ENCODE results near the gene ZNF780B.
"Not testable (repeated sequence)": the region's sequence is repeated elsewhere in the genome, so short reads cannot be mapped to it uniquely, and the experiment has no call there.

The ZNF780B gene

DNA sequence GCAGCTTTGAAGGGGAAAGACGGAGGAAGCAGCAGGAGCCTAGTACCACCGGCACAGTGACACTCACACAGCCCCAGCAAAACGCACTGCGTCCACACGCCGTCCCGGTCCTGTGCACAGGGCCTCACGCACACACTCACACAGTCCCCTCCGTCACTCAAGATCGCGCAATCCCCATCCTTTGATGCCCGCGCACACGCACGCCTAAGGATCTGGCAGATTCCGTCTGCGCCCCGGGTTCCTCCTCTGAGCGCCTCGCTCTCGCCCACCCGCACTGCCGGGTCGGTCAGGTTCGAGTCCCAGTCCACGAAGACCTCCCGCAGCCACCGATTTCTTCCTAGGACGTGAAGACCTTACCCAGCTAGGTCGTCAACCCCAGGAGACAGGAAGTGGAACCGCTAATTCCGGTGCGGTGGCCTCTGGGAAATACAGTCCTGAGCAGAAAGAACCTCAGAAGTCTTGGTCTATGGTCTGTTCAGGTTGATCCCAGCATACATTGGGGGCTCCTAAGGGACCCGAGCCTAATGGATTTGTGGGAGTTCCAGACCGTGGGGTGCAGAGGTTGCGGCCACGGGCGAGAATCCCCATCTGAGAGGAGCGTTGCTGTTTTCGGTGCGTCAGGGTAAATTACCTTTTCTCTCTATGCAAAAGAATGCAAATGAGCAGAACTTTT, at the start of gene ZNF780B:
Gene ZNF780B (minus strand): TSS at position 400 of the 673 bp plus-strand sequence. CDS start 5,899 bp downstream, outside the sequence.
- DNase-seq (ENCODE audit: low read depth): peak; percentile 42

DNA sequence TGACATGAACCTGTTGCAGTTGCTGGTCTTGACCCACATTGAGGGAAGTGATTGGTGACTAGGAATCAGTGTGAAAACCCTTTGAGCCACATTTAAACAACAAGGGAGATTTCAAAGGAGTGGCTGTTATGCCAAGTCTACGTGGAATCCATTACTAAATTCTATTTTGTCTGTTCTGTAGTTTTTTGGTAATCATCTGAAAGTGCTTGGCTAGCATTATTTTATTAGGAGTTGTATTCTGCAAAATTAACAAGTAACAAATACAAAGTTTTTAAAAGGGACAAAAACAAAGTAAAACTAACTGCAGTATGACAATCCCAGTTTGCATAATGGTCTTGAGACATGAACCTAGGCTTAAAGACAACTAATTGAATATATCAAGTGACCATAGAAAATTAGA, 48.7 kb upstream of the ZNF780B start:
- DNase-seq (ENCODE audit: low read depth): no peak

DNA sequence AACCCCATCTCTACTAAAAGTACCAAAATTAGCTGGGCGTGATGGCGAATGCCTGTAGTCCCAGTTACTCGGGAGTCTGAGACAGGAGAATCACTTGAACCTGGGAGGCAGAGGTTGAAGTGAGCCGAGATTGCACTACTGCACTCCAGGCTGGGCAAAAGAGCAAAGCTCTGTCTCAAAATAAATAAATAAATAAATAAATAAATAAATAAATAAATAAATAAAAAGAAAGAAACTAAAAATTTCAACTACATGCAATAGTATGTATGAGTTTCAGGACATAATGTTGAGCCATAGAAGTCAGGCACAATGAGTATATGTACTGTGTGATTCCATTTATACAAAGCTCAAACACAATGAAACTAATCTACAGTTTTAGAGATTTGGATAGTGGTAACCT, 47.6 kb upstream of the ZNF780B start:
- DNase-seq (ENCODE audit: low read depth): no peak

DNA sequence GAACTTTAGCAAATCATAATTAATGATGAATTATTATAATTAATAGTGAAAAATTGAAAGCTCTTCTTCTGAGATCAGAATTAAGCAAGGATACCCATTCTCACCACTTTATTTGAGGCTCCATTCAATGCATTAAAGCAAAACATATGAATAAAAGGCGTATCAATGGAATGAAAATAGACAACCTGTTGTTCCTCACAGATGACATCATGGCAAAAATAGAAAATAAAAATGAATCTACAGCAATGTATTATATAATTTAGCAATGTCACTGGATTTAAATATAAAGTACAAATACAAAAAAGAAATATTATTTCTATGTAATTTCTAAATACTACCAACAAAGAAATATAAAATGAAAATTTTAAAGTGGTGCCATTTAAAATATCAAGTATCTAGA, 45.8 kb upstream of the ZNF780B start:
- DNase-seq (ENCODE audit: low read depth): no peak

DNA sequence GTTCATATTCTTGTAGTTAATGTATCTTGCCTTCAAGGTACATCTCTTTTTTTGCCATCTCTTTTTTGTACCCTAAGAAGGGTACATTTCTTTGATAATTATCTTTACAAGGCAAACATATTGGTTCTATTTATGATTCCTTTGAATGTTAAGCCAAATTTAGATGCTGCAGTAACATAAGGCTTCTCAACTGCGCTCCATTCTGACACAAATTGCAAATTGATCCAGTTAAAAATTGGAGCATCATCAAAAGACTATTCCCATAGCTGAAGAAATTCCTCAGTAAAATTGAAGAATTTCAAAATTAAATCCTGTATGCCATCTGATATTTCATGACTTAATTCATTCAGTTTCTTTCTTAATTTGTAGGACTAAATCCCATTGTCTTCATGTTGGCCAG, 37.4 kb upstream of the ZNF780B start:
- no peak for DNase-seq (ENCODE audit: low read depth)

DNA sequence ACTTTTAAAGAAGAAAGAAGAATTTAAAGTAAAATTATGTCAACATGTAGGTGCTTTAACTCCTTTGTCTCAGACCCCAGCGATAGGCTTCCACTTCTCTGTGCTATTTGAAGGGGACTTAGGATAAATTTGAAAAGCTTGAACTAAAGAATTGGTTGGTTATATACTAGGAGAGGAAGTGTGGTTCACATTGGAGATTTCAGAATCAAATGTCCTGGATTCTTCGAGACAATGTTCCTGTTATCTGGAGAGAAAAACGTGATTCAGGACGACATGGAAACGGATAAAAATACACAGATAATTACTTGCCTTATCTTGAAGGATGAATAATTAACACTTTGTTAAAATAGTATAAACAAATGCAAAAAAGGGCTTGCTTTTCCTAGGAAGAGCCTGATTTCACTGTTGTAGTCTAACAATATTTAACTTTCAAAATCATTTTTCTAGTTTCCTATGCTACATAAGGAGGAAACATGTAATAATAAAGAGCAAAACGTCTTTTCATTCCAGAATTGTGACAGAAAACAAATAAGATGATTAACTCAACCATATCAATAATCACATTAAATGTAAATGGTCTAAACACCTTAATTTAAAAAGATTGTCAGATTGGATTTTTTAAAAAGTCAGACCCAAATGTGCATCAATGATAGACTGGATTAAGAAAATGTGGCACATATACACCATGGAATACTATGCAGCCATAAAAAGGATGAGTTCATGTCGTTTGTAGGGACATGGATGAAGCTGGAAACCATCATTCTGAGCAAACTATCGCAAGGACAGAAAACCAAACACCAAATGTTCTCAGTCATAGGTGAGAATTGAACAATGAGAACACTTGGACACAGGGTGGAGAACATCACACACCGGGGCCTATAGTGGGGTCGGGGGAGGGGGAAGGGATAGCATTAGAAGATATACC, 35.4 kb upstream of the ZNF780B start:
- DNase-seq (ENCODE audit: low read depth): no peak

DNA sequence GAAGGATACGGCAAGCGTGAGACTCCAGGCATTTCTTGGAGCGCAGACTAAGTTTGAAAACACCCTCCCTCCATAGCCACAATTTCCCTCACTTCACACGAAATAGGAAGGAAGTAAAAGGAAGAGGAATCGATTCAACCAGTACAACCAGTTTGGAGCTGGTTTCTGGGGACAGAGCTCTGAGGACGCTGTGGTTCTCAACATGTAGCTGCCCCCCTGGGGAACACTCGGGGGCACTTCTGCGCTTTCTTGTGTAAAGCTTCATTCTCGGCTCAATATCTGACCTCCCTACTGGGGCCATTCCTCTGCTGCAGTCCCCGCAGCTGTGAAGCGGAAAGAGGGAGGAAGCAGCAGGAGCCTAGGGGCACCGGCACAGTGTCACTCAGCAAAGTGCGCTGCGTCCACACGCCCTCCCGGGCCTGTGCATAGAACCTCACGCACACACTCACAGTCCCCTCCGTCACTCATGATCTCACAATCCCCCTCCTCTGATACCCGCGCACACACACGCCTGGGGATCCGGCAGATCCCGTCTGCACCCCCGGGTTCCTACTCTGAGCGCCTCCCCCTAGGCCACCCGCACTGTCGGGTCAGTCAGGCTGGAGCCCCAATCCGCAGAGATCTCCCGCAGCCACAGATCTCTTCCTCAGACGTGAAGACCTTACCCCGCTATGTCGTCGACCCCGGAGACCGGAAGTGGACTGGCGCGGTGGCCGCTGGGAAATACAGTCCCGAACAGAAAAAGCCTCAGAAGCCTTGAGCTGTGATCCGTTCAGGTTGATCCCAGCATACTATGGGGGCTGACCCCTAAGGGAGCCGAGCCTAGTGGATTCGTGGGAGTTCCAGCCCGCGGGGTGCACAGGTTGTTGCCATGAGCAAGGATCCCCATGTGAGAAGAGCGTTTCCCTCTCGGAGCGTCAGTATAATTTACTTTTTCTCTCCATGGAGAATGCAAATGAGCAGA, 34.5 kb upstream of the ZNF780B start, which contains the start of gene ZNF780A:
Gene ZNF780A (minus strand): TSS at position 703 of the 964 bp plus-strand sequence. CDS start 6,190 bp downstream, outside the sequence.
- peak; percentile 63 for DNase-seq (ENCODE audit: low read depth)

DNA sequence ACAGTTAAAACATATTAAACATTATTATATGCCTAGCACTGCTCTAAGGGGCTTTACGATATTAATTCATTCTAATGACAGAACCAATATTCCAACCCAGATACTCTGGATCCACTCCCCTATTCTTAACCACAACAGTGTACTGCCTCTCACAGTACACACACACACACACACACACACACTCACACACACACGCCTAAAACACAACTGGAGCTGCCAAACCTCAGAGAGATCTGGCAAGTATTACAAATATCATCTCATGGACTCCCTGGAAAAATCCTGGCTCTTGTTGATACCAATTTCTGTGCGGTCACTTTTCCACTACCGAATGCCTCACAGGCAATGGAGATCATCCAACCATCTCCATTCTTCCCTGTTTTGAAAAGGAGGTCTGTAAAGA, 33.4 kb upstream of the ZNF780B start:
- DNase-seq (ENCODE audit: low read depth): no peak

DNA sequence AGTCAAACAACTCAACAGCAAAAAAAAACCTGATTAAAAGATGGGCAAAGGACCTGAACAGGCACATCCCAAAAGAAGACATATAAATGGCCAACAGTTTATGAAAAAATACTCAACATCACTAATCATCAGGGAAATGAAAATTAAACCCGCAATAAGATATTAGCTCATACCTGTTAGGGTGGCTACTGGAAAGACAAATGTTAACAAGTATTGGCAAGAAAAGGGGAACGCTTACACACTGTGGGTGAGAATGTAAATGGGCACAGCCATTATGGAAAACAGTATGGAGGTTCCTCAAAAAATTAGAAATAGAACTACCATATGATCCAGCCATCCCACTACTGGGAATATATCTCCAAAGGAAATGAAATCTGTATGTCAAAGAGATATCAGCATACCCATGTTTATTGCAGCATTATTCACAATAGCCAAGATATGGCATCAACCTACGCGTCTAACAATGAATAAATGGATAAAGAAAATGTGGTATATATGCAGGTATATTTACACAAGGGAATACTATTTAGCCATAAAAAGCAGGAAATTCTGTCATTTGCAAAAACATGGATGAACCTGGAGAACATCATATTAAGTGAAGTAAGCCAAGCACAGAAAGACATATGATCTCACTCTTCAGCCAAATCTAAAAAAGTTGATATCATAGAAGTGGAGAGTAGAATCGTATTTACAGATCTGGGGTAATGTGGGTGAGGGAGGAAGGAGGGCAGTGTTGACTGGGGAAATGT, 32.4 kb upstream of the ZNF780B start:
- DNase-seq (ENCODE audit: low read depth): no peak

DNA sequence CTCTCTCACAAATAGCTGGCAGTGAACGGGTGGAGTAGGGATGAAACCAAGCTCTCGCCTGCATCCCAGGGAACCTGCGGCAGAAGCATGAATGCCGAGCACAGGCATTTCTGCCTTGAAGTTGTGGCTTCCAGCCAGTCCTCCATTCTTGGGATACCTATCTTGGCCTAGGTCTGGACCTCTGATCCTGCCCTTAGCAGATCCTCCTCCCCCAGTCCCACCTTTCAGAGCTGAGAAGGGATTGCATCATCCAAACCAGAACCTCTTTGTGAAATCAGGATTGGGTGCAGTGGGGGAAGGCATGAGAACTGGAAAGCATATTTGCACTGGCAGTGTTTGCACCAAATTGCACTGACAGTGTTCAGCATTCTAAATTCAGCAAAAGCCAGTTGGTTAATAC, 28.9 kb upstream of the ZNF780B start:
- DNase-seq (ENCODE audit: low read depth): no peak

DNA sequence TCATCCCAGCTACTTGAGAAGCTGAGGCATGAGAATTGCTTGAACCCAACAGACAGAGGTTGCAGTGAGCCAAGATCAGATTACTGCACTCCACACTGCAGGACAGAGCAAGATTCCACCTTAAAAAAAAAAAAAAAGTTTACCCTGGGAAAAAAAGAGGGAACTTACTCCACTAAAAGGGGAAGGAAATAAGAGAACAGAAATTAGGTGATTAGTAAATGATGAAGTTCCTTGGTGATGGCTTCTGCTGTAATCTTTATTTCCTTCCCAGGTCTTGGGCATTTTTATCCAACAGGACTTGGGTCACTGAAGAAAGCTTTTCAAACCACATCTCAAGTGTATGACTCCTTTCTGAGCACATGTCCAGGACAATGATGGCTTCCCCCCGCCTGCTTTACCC, 25.4 kb upstream of the ZNF780B start:
- DNase-seq (ENCODE audit: low read depth): no peak

DNA sequence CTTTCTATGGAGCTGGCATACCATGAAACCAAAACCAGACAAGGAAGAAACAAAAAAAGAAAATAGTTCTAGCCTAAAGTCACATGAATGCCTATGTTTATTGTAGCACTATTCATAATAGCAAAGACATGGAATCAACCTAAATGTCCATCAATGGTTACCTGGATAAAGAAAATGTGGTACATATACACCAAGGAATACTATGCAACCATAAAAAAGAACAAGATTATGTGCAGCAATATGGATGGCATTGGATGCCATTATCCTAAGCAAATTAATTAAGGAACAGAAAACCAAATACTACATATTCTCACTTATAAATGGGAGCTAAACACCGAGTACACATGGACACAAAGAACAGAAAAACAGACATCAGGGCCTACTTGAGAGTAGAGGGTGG, 24.3 kb upstream of the ZNF780B start:
- no peak for DNase-seq (ENCODE audit: low read depth)

DNA sequence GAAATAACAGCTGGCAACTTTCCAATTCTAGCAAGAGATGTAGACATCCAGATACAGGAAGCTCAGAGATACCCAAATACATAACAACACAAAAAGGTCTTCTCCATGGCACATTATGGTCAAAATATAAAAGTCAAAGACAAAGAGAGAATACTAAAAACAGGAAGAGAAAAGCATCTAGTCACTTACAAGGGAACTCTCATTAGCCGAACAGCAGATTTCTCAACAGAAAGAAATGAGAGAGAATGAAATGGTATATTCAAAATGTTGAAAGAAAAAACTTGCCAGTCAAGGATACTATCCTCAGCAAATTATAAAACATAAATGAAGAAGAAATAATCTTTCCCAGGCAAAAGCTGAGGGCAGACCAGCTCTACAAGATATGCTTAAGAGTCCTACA, 22.3 kb upstream of the ZNF780B start:
- no peak for DNase-seq (ENCODE audit: low read depth)

DNA sequence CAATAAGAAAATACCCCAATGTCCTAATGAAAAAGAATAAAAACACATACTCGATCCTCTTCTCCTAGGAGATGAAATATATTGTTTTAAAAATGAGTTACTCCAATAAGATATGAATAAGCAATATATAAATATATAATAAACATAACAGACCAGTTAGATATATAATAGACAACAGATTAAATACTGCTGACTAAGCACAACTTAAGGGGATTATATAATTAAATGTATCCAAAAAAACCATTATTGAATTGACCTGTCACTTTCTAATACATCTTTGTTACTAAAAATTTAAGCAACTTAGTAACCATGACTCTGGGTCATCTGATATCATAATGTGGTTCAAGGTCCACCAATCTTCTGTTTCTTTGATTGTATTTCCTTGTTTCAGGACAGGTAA, 14.0 kb upstream of the ZNF780B start:
- DNase-seq (ENCODE audit: low read depth): no peak

DNA sequence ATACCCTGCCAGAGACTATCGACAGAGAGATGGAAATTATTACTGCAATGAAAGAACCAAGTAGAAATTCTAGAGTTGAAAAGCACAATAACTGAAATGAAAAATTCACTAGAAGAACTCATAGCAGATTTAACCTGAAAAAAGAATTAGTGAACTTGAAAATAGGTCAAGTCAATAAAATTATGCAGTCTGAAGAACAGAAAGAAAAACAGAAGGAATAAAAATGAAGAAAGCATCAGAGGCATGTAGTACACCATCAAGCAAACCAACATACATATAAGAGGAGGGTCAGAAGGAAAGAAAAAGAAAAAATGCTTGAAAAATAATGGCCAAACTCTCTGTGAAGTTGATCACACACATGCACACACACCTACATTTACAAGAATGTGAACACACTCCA, 3.6 kb upstream of the ZNF780B start:
- no peak for DNase-seq (ENCODE audit: low read depth)

DNA sequence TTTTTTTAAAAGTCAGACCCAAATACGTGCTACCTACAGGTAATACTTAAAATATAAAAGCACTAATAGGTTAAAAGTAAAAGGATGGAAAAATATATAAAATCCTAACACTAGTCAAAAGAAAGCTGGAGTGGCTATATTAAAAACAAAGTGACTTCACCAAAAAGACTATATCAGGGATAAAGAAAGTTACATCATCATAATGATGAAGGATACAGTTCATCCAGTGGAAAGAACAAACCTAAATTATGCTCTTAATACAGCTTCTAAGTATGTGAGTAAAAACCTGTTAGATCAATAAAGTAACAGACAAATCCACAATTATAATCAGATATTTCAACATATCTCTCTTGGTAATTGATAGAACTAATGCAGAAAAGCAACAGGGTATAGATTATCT, 1.1 kb upstream of the ZNF780B start:
- DNase-seq (ENCODE audit: low read depth): no peak

DNA sequence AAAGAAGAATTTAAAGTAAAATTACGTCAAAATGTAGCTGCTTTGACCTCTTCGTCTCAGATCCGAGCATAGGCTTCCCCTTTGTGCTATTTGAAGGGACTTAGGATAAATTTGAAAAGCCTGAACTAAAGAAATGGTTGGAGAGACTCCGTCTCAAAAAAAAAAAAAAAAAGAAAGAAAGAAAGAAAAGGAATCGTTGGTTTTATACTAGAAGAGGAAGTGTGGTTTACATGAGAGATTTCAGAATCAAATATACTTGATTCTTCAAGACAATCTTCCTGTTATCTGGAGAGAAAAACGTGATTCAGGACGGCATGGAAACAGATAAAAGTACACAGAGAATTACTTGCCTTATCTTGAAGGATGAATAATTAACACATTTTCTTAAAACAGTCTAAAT, 474 bp upstream of the ZNF780B start:
- no peak for DNase-seq (ENCODE audit: low read depth)

DNA sequence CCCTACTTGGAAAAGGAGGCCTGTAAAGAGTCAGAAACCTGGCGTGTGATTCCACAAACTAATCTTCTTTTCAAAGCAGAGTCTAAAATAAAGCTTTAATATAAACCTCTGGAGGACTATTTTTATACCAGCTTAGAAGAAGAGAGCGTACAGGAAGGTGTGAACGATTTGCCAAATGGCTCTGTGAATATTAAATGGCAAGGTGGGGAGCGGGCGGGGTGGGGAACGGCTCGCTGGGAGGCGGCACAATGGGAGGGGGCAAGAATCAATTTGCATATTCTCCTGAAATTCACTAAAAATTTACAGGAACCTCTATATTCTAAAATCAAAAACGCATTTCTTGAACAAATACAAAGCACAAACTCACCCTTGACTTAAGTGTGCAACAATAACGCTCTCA, 982 bp downstream of the ZNF780B start:
- DNase-seq (ENCODE audit: low read depth): no peak

DNA sequence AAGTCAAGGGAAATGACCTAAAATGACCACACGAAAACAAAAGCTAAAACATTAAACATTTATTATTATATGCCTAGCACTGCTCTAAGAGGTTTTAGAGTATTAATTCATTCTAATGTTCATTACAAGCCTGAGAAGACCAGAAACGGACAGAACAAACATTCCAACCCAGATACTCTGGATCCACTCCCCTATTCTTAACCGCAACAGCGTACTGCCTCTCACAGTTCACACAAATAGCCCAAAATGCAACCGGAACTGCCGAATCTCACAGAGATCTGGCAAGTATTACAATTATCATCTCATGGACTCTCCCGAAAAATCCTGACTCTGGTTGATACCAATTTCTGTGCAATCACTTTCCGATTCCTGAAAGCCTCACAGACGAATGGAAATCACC, 1.4 kb downstream of the ZNF780B start:
- no peak for DNase-seq (ENCODE audit: low read depth)

DNA sequence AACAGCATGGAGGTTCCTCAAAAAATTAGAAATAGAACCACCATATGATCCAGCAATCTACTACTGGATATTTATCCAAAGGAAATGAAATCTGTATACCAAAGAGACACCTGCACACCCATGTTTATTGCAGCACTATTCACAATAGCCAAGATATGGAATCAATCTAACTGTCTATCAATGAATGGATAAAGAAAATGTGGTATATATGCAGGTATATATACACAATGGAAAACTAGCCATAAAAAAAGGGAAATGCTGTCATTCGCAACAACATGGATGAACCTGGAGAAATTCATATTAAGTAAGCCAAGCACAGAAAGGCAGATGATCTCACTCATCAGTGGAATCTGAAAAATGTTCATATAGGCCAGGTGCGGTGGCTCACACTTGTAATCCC, 2.5 kb downstream of the ZNF780B start:
- DNase-seq (ENCODE audit: low read depth): no peak

DNA sequence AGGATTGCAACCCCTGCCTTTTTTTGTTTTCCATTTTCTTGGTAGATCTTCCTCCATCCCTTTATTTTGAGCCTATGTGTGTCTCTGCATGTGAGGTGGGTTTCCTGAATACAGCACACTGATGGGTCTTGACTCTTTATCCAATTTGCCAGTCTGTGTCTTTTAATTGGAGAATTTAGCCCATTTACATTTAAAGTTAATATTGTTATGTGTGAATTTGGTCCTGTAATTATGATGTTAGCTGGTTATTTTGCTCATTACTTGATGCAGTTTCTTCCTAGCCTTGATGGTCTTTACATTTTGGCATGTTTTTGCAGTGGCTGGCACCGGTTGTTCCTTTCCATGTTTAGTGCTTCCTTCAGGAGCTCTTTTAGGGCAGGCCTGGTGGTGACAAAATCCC, 14.3 kb downstream of the ZNF780B start:
- DNase-seq (ENCODE audit: low read depth): not testable (repeated sequence)
